NCI-H1105 treated with DMSO at 0.1 percent for 48 hours (cell line): ENCODE results near the gene LHPP.

ENCODE experiments used
- DNase-seq: peaks from one replicate; lab custom pipeline; 2025; lab: John Stamatoyannopoulos, UW

The LHPP gene

DNA sequence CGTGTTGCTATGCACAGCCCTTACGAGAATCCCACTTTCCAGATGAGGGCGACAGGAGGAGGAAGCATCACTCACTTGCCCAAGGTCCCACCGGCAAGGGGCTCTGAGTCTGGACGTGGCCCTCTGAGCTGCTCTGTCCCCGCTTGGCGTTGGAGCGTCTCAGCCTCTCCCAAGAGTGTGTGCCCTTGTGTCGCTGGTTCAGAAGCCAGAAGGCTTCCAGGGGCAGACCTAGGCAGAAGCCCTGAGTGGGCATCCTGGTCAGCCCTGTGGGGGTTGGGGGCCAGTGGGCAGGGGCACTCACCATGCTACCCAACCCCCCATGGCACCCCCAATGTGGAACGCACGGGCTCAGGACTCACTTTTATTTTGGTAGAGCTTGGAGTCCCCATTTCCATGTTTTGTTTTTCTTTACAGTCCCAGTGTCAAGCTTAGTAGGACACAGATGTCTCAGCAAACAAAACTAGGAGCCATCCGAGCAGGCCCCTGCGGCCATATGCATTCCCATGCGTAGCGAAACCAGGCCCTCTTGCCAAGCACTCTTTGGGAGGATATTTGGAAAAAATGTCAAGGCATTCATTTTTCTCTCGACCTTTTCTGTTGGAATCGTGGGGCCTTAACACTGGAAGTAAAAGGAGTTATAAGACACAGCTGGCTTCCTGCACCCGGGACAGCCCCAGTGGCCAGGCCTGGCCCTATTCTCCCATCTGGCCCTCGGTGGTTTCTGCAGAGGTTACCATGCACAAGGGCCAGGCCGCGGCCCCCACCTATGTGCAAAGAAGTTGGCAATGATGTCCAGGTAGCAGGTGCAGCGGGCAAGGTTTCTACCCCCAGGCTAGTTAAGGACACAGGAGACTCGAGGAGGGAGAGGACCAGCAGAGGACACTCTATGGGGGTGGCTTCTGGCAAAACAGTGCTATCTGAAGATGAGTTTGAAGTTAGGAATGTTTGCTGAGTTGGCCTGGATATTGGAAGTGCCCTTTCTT lies 97.0 kb downstream of the LHPP start:
- DNase-seq = no peak

DNA sequence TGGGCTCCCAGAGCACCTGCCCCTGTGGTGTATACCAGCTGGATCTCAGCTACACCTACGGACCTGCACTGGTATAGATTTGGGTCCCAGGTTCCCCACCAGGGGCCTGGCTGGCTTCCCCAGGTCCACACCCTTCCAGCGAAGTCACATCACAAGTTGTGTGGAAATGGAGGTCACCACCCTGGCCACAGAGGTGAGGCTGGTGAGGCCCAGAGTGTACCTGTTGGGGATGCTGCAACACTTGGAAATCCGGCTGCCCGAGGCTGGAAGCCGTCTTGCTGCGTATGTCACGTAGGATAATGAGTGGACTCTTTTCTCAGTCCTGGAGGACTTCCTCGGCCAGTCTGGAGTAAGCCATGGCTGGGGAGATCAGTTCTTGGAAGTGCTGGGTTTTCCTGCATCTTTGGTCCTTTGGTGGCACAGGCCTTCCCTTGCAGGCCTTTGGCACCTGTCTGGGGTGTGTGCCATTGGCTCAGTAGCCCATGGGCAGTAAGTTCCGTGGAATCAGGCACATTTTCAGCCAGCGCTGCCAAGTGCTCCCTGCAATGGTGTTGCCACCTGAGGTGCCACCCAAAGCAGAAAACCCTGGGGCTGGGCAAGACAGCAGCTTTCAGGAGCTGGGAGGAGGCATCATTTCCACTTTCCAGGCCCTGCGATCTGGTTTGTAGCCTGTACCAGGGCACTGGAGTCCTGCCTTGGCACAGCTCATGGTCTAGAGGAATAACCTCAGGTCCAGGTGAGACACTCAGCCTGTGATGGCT lies 97.9 kb downstream of the LHPP start:
- DNase-seq = no peak

DNA sequence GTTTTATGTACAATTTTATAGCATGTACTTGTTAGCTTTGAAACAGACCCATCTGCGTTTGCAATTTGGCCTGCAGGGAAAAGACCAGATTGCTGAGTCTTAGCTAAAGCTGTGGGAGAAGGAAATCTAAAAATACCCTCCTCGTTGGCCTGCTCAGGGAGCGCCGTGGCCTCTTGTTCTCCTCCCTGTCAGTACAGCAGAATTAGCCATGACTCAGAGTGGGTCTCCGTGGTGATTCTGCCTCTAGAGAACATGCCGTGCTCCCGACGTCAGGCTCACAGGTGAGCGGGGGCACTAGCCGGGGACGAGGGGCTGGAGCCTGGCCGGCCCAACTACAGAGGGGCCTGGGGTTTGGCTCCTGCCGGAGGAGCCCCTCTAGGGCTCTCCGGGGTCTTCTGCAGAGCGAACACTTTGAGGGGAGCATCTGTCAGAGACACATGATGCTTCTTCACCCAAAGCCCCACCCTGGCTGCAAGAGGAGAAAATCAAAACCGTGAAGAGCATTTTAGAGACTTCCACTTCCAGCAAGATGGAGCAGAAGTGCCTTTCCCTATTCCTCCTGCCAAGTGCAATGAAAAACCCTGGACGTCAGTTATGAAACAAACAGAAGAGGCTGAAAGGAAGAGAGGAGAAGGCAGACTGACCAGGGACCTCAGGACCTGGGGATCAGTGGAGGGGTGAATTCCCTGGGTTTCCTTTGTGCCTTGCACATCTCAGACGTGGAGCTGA lies 98.9 kb downstream of the LHPP start:
- DNase-seq = no peak

DNA sequence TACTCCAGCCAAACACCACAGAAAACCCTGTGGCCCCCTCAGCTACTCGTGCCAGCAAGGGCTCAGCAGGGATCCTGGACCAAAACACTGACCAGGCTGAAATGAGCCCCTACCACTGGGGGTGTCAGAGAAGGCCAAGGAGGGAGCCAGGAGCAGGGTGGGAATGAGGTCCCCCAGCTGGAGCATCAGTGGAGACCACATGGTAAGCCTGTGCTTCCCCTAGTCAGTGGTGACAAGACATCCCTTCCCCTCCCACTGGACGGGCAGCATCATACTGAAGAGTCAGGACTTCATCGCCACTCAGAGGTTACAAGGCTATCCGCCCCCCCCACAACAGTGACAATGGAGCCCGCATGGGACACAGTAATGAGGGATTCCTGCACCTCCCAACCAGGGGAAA lies 99.6 kb downstream of the LHPP start:
- no peak for DNase-seq

DNA sequence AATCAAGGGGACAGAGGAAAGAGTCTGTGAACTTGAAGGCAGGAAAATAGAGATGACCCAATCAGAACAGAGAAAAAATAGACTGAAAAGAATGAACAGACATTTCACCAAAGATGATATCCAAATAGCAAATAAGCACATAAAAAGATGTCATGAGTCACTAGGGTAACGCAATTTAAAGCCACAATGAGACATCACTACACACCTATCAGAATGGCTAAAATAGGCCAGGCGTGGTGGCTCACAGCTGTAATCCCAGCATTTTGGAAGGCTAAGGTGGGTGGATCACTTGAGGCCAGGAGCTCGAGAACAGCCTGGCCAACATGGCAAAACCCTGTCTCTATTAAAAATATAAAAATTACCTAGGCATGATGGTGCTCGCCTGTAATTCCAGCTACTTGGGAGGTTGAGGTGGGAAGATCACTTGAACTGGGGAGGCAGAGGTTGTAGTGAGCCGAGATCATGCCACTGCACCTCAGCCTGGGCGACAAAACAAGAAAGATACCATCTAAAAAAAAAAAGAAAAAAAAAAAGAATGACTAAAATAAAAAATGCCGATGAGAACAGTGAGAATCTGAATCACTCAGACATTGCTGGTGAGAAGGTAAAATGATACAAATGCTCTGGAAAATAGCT lies 100.9 kb downstream of the LHPP start:
- no peak for DNase-seq

DNA sequence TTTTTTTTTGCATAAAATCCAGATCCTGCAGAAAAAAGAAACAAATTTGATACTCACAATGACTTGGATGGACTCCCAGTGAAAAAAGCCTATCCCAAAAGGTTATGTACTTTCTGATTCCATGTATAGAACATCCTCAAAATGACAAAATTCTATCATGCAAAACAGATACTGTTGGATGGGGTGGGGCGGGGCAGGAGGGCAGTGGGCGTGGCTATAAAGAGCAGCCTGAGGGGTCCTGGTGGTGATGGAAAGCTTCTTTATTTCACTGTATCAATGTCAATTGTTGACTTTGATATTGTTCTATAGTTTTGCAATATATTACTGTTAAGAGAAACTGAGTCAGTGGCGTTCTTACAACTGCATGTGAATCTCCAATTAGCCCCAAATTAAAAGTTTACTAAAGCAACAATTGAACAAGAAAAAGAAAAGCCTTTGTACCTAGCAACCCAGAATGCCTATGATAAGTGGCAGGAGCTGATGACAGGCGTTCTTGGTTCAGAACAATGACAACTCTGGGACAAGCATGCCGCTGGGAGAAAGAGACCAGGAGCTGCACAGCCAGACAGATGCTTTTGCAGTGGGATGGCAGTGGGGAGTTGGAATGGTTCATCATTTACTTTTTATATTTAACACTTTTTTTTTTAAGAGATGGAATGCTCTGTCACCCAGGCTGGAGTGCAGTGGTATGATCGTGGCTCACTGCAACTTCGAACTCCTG lies 101.9 kb downstream of the LHPP start:
- no peak for DNase-seq

DNA sequence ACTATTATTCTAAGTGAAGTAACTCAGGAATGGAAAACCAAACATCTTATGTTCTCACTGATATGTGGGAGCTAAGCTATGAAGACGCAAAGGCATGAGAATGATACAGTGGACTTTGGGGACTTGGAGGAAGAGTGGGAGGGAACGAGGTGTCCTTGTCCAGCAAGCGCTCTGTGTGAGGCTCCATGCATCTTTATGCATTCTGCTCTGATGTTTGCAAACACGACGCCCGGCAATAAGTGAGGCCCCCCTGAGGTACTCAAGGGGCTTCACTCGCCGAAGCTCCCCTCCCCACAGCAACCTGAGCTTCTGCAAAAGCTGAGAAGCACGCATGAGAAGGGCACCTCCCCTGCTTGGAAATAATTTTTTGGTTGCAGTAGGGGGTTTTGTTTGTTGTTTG lies 103.3 kb downstream of the LHPP start:
- no peak for DNase-seq

DNA sequence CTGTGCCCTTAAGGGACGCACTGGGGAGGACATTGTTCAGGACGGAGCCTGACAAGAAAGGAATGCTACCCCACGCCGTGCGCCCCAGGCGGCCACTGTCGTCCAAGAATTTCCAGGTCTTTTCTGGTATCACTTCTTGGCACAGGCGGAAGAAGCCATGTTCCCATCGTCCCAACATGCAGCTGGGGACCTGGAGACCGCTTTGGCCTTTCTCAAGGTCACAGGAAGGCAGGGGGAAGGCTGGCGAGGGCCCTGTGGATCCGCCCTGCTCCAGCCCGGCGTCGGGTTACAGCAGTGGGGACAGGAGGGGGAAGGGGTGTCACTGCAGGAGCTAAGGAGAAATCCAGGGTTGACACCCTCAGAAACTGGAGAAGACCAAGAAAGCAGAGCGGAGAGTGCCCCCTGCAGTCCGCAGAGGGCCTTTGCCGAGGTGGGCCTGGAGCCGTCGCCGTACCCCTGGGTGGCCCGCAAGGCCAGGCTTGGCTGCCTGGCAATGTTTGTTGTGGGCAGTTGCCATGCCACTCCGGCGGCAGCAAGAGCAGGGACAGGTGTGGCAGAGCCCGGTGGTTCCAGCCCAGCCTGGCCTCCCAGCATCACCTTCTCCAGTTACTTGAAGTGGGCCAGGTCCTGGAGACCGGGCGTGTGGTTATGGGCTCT lies 104.1 kb downstream of the LHPP start:
- DNase-seq = no peak

DNA sequence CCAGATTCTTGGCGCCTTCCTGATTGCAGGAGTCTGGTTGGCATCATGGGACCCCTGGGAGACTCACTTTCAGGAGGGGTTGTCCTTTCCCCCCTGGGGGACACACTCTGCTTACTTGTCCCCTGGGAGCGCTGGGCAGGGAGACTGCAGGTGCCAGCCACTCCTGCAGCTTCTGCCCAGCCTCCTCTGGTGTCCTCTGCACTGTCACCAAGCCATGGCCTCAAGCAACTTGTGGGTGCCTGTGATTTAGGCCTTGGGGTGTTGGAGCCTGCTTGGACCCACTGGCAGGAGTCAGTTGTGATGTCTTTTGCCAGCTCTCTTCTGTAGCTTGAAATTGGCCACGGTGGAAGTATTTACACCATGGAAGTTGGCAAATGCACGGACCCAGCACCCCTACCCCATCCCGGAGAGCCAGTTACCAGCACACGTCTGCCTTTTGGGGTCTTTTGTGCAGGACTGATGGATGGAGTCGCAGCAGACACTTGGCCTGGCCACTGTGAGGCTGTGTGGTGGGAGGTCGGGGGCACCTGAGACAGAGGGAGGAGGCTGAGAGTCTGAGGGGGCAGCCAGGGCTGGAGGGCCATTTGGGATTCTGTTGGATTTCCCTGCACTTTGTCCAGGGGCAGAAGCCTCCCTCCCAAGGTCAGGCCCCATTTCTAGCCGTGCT lies 104.7 kb downstream of the LHPP start:
- DNase-seq = no peak

DNA sequence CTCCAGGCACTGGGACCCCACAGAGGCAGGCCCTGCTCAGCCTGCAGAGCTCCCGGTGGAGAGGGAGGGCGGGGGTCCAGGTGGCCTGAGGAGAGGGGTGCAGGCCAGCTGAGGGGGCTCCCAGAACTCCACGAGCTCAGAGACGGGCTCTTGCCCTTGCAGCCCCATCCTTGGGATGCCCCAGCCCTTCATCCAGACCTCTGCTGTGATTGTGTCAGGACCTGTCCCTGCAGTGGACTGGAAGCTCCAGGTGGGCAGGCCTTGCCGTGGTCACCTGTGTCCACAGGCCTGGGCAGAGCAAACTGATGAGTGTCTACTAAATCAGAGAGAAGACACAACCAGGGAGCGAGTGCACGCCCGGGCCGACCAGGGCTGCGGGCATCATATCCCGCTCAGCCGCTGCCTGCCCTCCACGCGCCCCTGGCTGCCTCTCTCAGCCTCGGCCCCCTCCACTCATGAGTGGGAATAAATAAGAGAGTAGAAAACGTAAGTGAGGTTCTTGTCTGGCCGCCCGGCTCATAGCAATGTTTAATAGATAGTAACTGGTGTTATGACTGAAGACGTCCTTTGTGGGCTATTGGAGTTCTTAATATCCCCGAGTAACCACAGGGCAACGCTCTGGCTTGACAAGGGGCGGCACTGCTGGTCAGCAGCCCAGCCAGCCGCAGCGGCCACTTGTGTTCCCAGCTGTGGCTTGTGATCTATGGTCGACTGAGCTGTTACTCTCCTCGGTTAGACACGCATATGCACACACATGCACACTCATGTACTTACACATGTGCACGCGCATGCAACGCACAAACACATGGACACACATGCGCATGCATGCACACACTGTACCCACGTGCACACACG lies 105.6 kb downstream of the LHPP start:
- no peak for DNase-seq

DNA sequence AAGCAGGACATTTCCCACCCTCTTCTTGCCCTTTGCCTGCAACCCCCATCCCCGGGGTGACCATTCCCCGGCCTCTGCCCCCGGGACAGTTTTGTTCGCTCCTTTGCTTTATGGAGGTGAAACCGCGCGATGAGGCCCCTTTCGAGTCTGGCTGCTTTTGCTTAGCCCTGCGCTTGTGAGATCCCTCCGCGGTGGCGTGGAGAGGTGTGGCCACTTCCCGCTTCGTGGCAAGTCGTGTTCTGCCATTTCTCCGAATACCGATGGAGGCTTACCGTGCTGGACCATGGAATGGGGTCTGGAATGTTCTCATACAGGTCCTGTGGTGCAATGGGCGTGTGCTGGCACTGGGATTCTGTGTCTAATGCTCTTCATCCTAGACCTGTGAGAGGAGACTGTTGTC lies 106.7 kb downstream of the LHPP start:
- no peak for DNase-seq

DNA sequence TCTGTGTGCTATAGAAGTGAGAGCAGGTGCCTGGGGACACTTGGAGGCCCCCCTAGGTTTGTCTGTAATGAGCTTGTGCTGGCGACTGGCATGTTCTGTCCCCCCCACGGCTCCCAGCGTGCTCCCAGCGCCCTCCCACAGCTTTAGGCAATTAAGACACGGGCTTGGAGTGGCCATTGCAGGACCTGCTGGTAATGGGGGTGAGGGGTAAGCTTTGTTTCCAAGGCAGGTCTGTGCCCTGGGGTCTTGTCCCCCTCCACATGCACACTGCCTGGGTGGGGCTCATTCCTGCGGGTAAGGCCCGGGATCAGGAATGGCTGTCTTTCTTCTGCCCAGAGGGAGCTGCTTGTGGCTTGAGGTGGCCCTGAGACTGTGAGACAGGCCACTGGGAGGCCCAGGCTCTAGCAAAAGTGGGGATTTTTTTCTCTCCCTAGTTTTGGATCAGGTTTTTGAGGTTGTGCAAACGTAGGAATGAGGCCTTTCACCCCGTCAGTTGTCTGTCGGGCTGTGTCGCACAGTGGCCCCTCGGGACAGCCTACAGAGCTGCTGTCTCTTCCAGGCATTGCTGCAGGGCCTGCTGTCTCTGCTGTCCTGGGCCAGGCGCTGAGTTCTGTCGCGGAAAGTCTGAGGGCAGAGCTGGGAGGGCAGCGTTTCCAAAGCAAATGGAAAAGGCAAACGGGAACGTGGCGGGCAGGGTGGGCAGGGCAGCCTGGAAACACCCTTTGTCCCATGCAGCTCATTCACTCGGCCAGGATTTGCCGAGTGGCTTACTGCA lies 107.4 kb downstream of the LHPP start:
- DNase-seq = no peak

DNA sequence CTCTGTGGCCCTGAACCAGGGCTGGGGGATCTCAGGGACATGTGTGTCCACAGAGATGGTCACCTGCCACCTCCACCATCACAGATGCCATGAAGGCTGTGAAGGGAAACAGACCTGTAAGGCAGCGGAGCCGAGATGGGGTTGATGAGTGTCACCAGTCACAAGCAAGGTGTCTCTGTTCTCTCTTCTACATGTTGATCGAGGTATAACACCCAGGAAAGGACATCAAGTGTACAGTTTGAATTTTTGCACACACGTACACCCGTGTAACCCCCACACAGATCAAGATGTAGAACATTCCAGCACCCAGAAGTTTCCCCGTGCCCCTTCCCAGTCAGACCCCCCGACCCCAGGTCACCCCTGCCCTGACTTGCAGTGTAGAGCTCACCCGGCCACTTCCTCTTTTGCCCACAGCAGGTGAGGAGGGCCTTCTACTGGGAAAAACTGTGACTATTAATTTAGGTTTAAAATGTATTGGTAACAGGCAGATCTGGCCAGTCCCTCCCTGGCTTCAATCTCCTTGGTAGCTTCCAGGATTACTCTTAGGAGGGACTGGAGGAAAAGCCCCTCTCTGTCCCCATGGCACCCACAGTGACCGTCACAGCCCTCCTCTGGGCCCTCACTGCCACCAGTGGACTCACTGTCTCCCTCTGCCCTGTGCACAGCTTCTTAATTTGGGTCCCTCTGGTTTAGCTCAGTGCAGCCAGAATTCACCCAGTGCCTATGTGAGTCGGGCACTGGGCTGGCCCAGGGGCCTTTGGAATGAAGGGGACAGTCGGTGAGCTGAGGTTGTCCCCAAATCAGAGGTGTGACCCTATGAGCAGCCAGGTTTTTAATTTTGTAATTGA lies 108.2 kb downstream of the LHPP start:
- DNase-seq = no peak

DNA sequence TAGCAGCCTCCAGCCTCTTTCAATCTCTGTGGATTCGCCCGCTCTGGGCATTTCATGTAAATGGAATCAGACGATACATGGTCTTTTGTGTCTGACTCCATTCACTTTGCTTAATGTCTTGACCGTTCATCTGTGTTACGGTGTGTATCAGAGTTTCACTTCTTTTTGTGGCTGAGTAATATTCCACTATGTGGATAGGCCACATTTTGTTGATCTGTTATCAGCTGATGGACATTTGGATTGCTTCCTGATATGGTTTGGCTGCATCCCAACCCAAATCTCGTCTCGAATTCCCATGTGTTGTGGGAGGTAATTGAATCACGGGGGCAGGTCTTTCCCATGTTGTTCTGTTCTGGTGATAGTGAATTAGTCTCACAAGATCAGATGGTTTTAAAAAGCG lies 109.0 kb downstream of the LHPP start:
- DNase-seq = no peak

DNA sequence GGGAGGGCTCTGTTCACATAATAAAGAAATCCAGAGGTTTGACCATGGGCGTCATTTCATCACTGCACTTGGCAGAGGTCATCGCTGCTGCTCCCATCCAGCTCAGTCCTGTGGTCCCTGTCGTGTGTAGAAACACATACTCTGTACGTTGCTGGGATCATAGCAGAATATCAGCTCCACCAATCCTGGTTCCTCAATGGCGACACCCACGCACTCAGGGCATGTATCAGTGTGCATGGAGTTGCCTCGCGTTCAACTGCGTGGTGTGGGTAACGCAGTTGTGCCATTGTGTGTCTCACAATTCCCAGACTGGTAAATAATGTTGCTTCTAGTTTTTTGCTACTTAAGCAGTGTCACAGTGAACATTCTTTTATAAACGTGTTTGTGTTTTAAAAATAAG lies 111.1 kb downstream of the LHPP start:
- DNase-seq = no peak

DNA sequence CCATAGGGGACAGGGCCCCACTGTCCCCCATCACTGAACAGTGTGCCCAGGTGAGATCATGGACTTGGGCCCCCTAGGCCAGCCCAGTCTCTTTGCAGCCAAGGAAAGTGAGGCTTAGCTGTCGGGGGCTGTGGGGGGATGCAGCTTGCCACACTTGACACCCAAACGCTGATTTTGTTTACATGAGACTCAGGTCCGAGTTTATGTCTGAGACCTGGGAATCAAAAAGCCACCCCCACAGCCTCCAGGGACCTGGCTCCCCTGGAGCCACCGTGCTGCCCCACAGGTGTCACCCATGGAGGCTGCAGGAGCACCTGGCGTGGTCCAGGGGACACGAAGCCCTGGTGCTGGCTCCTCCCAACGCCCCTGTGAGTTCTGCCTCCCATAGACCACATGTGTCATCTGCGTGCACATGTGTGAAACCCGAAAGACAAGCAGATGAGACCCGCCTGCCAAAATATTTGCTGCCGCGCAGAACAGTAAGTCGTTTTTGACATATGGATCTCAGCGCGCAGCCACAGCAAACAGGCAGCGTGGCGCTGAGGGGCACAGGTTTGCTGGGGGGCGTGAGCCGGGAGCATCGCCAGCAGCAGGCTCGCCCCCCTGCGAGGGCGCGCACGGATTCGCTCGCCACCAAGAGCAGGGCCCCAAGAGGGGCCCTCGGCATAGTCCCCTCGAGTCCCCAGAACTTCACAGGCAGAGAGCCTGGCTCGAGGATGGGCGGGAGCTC lies 112.3 kb downstream of the LHPP start:
- DNase-seq = no peak
